ENCODE data around the gene SLC6A18. TPM values are rescaled to one million over a fixed set of nuclear protein-coding genes. Genes with fewer than 3 reads are reported as not detected.

SLC6A18 gene
- total and polyA plus RNA-seq, 2 of the 4 experiments (the other 2 are of a cell fraction), result not detected

- no peak overlapping the region for H2BK20ac ChIP-seq (ENCODE audit: low read depth, low read length)
- no peak overlapping the region for H2BK120ac ChIP-seq (ENCODE audit: low read depth, low read length)
- no peaks in the 10 kb centered on the region for H3K9me3 ChIP-seq (ENCODE audit: control insufficient read depth, insufficient read depth, low read length)
- dilution Hi-C loops (cut with HindIII; ENCODE audit: low sequenced_read_pairs, unreplicated experiment) (no loop called here), intact Hi-C loops (cut with micrococcal nuclease) (no loop called here), in situ Hi-C loops (cut with MboI; ENCODE audit: low sequenced_read_pairs) (no loop called here)
- no peak overlapping the region for H3K4me2 ChIP-seq (ENCODE audit: low read depth, low read length)
- H3K14ac ChIP-seq (replicated peaks; ENCODE audit: low read depth, low read length), result no peak overlapping the region
- no peak overlapping the region for H2BK5ac ChIP-seq (ENCODE audit: low read depth, low read length, poor library complexity, severe bottlenecking)
- H3K4me1 ChIP-seq (ENCODE audit: control insufficient read depth, insufficient read depth, low read length), result peaks cover 3% of the 10 kb centered on the region; the same call in 1 of the 2 replicates
- no peak overlapping the region for H3K9ac ChIP-seq (ENCODE audit: low read depth, low read length)
- no peak overlapping the region for H4K91ac ChIP-seq (ENCODE audit: insufficient read depth, low read depth, low read length)
- TF ChIP-seq RCOR1 (IDR thresholded peaks at IDR 0.05; ENCODE audit: insufficient replicate concordance, low read length) (no peak), CHD1 (IDR thresholded peaks at IDR 0.05; ENCODE audit: low read depth, low read length) (no peak), NFE2L2 (IDR thresholded peaks at IDR 0.05; ENCODE audit: low read depth, low read length) (no peak), MXI1 (IDR thresholded peaks at IDR 0.05; ENCODE audit: borderline replicate concordance, low read depth, low read length) (no peak), SMC3 (IDR thresholded peaks at IDR 0.05; ENCODE audit: low read depth, low read length) (peak; percentile 19; the same call in 1 of the 2 replicates), FOS (IDR thresholded peaks at IDR 0.05; ENCODE audit: low read depth, low read length) (no peak), MAFK (IDR thresholded peaks at IDR 0.05; ENCODE audit: low read depth, low read length) (no peak), CEBPB (IDR thresholded peaks at IDR 0.05; ENCODE audit: low read depth, low read length) (no peak), POLR2A (IDR thresholded peaks at IDR 0.05; ENCODE audit: low read depth, low read length) (no peak), RAD21 (IDR thresholded peaks at IDR 0.05; ENCODE audit: low read length) (peak; percentile 17; the same call in 1 of the 2 replicates), RFX5 (IDR thresholded peaks at IDR 0.05; ENCODE audit: low read depth, low read length) (no peak), MAZ (IDR thresholded peaks at IDR 0.05; ENCODE audit: borderline replicate concordance, low read depth, low read length) (no peak), BHLHE40 (IDR thresholded peaks at IDR 0.05; ENCODE audit: low read depth, low read length) (no peak)
- TF ChIP-seq, protein P1, sequence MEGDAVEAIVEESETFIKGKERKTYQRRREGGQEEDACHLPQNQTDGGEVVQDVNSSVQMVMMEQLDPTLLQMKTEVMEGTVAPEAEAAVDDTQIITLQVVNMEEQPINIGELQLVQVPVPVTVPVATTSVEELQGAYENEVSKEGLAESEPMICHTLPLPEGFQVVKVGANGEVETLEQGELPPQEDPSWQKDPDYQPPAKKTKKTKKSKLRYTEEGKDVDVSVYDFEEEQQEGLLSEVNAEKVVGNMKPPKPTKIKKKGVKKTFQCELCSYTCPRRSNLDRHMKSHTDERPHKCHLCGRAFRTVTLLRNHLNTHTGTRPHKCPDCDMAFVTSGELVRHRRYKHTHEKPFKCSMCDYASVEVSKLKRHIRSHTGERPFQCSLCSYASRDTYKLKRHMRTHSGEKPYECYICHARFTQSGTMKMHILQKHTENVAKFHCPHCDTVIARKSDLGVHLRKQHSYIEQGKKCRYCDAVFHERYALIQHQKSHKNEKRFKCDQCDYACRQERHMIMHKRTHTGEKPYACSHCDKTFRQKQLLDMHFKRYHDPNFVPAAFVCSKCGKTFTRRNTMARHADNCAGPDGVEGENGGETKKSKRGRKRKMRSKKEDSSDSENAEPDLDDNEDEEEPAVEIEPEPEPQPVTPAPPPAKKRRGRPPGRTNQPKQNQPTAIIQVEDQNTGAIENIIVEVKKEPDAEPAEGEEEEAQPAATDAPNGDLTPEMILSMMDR (conservative IDR thresholded peaks at IDR 0.05; ENCODE audit: low read depth, low read length), result peak; percentile 31; the same call in 1 of the 2 replicates
- TF ChIP-seq, protein P2, sequence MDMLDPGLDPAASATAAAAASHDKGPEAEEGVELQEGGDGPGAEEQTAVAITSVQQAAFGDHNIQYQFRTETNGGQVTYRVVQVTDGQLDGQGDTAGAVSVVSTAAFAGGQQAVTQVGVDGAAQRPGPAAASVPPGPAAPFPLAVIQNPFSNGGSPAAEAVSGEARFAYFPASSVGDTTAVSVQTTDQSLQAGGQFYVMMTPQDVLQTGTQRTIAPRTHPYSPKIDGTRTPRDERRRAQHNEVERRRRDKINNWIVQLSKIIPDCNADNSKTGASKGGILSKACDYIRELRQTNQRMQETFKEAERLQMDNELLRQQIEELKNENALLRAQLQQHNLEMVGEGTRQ (IDR thresholded peaks at IDR 0.05; ENCODE audit: low read depth, low read length), result no peak
- TF ChIP-seq, protein P3, sequence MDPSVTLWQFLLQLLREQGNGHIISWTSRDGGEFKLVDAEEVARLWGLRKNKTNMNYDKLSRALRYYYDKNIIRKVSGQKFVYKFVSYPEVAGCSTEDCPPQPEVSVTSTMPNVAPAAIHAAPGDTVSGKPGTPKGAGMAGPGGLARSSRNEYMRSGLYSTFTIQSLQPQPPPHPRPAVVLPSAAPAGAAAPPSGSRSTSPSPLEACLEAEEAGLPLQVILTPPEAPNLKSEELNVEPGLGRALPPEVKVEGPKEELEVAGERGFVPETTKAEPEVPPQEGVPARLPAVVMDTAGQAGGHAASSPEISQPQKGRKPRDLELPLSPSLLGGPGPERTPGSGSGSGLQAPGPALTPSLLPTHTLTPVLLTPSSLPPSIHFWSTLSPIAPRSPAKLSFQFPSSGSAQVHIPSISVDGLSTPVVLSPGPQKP (IDR thresholded peaks at IDR 0.05; ENCODE audit: borderline replicate concordance, low read depth, low read length), result no peak
- ChIA-PET CTCF (interaction anchor here (0.6 kb wide), 1 partner anchor 11 kb away, joined by 3 read pairs; no protein-coding TSS in a partner anchor), POLR2A (ENCODE audit: unreplicated experiment) (no interaction called here)
- no TSS peak for BruUV-seq (replicated peaks)
- H2AK5ac ChIP-seq (ENCODE audit: low read depth, low read length), result no peak overlapping the region
- no peak overlapping the region for H2BK15ac ChIP-seq (ENCODE audit: low read depth, low read length)
- H4K20me1 ChIP-seq (ENCODE audit: insufficient read depth, low read length), result no peaks in the 10 kb centered on the region; the same call in 1 of the 2 replicates
- H3K18ac ChIP-seq (ENCODE audit: low read depth, low read length), result no peak overlapping the region
- H3K56ac ChIP-seq (ENCODE audit: extremely low read depth, insufficient read depth, low read length), result no peak overlapping the region
- H3K4me3 ChIP-seq (ENCODE audit: insufficient read depth, low read depth, low read length), result no peak overlapping the region
- no peaks in the 10 kb centered on the region for H3K9me1 ChIP-seq (ENCODE audit: insufficient read depth, low read length)
- no peak overlapping the region for H4K5ac ChIP-seq (ENCODE audit: low read depth, low read length)
- H3K23ac ChIP-seq (ENCODE audit: low read depth, low read length), result no peak overlapping the region
- H2AFZ ChIP-seq (replicated peaks; ENCODE audit: low read length, poor library complexity), result no peak overlapping the region
- DNase-seq, result peak; percentile 38
- H3K79me1 ChIP-seq (ENCODE audit: low read depth in 1 of 2, low read length in 2 of 2), result no peaks in the 10 kb centered on the region
- no peak overlapping the region for H3K4ac ChIP-seq (ENCODE audit: low read depth, low read length)
- H3K36me3 ChIP-seq (ENCODE audit: control insufficient read depth, insufficient read depth, low read length), result no peaks in the 10 kb centered on the region
- H3K27me3 ChIP-seq (ENCODE audit: control insufficient read depth, insufficient read depth, low read length), result peaks cover 27% of the 10 kb centered on the region; the same call in 1 of the 2 replicates
- no peak overlapping the region for H4K8ac ChIP-seq (ENCODE audit: low read depth in 2 of 2, low read length in 2 of 2)
- ATAC-seq (ENCODE audit: low read depth), result peak; percentile 71
- WGBS, 2 experiments (ENCODE audit: extremely low coverage in 2 of 2, insufficient read length in 1 of 2), result 15% methylated on average over 4 of the region's 18 CpGs; no CpG with 5 or more reads in 1 of the 2 experiments
- H2AK9ac ChIP-seq (replicated peaks; ENCODE audit: low read depth, low read length, poor library complexity), result no peak overlapping the region
- no peak overlapping the region for H3K27ac ChIP-seq (ENCODE audit: insufficient read depth, low read length)
Measured at GRCh38 chr5:1204693-1205242, 20.4 kb upstream of the SLC6A18 start.
